Heart left ventricle (tissue), 16 donors: Measurements from ENCODE around the gene GABPB1. TPM values are rescaled to one million over a fixed set of nuclear protein-coding genes. Genes with fewer than 3 reads are reported as not detected.
A peak's percentile ranks its signal among the peaks of the same experiment; 100 is the strongest.

Experiments used
- ATAC-seq, 4 donors: fragments of 200-7000 bp; cut with Tn5 transposase; one replicate each; pipeline ENCODE4 v1.9.1; 2020 to 2022; ENCODE audit warnings: moderate library complexity in 4 of 4, mild to moderate bottlenecking in 3 of 4, moderate number of reproducible peaks in 1 of 4
- DNase-seq, 5 donors: peaks; one replicate each; pipeline ENCODE4 v3.0.0-alpha.2; 2020
- H3K27ac ChIP-seq, 12 donors: fragments of 200-600 bp; sonication (generic) in 4 of 12; one replicate each; pipeline versions ENCODE4 v1.5.0 to v1.8.0; 2016 to 2022; ENCODE audit warnings: mild to moderate bottlenecking in 2 of 12
- H3K27me3 ChIP-seq, 9 donors: fragments of 200-600 bp; sonication (generic) in 2 of 9; one replicate each; pipeline versions ENCODE4 v1.5.1 to v1.8.0; 2016 to 2022; ENCODE audit warnings: mild to moderate bottlenecking in 3 of 9
- H3K36me3 ChIP-seq, 9 donors: fragments of 200-600 bp; sonication (generic) in 2 of 9; one replicate each; pipeline versions ENCODE4 v1.5.0 to v1.8.0; 2018 to 2022; ENCODE audit warnings: mild to moderate bottlenecking in 2 of 9
- H3K4me1 ChIP-seq, 12 donors: fragments of 200-600 bp; sonication (generic) in 4 of 12; one replicate each; pipeline versions ENCODE4 v1.5.0 to v1.8.0; 2016 to 2022; ENCODE audit warnings: mild to moderate bottlenecking in 3 of 12
- H3K4me3 ChIP-seq, 12 donors: fragments of 200-600 bp; sonication (generic) in 4 of 12; one replicate each; pipeline versions ENCODE4 v1.5.0 to v1.8.0; 2017 to 2022; ENCODE audit warnings: mild to moderate bottlenecking in 9 of 12, moderate library complexity in 4 of 12
- H3K9me3 ChIP-seq, 12 donors: fragments of 200-600 bp; sonication (generic) in 4 of 12; one replicate each; pipeline versions ENCODE4 v1.5.0 to v1.8.0; 2016 to 2022; ENCODE audit warnings: mild to moderate bottlenecking in 1 of 12
- CTCF ChIP-seq, 12 donors: fragments of 200-600 bp; sonication (generic) in 4 of 12; IDR thresholded peaks; one replicate each; pipeline versions ENCODE4 v1.5.0 to v1.8.0; 2018 to 2022; ENCODE audit warnings: antibody characterized with exemption in 12 of 12, mild to moderate bottlenecking in 5 of 12
- POLR2A ChIP-seq, 2 donors: fragments of 450-650 bp; IDR thresholded peaks; one replicate each; pipeline ENCODE4 v1.6.1; 2017; ENCODE audit warnings: antibody characterized with exemption in 2 of 2, mild to moderate bottlenecking in 2 of 2, moderate library complexity in 2 of 2
- WGBS, 4 donors: extraction: QIAGEN DNeasy Blood & Tissue Kit in 2 of 4; methylation state at CpG; one replicate each; pipeline versions ENCODE4 v1.1.5 to v1.1.7; 2013 to 2018; 5-methylcytosine and 5-hydroxymethylcytosine counted together
- intact Hi-C, 10 donors: fragments of 100-400 bp; cut with DNase I; formaldehyde crosslinking; loops; one replicate each; pipeline versions ENCODE4 v1.11.1 to v1.14.2; 2022
- polyA plus RNA-seq, 2 donors: library from polyadenylated mRNA; stranded (reverse); fragments of 200-250 nt; gene quantifications; one replicate each; pipeline ENCODE4 v1.2.3, GENCODE V29; 2013
- total RNA-seq, 9 donors: library from RNA; depleted of rRNA in 2 of 9; stranded (reverse); fragments of >200 nt in 2 of 9; fragmentation: NEBNext Ultra II Directional in 3 of 9; extraction: Animal tissue kit (Norgen Biotek cat#: 25700) in 3 of 9; gene quantifications; one replicate each; pipeline versions ENCODE4 v1.1.0 to v1.2.4, GENCODE V29; 2016 to 2023
- donor health status: ischemic (EF 13 %, LVEDD 7.1; RV severe dilation, severe dysfunction).
- donor health status: healthy with polysubstance abuse.
- donor health status: DM: no; HTN: yes; CAD: no.
- donor health status: DM: no; HTN: no; CAD: no.
- donor health status: ischemic (EF 25% LVEDD 6.9; RV normal size, moderate dysfunction).
- donor health status: ischemic (EF 25% LVEDD 5.7; RV mildly dilated, moderate dysfunction).
- donor health status: healthy.
- donor health status: DM: yes; HTN: yes; CAD: no.
- donor health status: ischemic (EF 35%, LVEDD 5.7; RV mildly dilated, moderate dysfunction).
- donor health status: nonischemic (EF 11% LVEDD 7.7; RV severe dilation, severe dysfunction).
- donor health status: DM: yes; HTN: yes; CAD: no.
- donor health status: PGD.
- donor health status: ischemic (EF 29% LVEDD 5.4; RV normal size, mild dysfunction).
- donor health status: nonischemic (EF 23%, LVEDD 6.1; RV moderate dilation, normal function).

The GABPB1 gene
- total and polyA plus RNA-seq, 11 donors, result 3.6 to 14.2 (median 9.6) TPM

GRCh38 chr15:50248994-50249582 lies 105.9 kb downstream of the GABPB1 start:
- intact Hi-C loops, result no loop called here
- TF ChIP-seq CTCF (IDR thresholded peaks at IDR 0.05), result no peak
- TF ChIP-seq POLR2A (IDR thresholded peaks at IDR 0.05), result no peak
- DNase-seq (no peak), ATAC-seq (no peak)
- Histone ChIP-seq H3K36me3 (no peaks in the 10 kb centered on the region), H3K4me3 (no peak overlapping the region), H3K27me3 (peaks cover 0 to 3% (median 0%) of the 10 kb centered on the region in 9 donors), H3K4me1 (peaks cover 0 to 22% (median 0%) of the 10 kb centered on the region in 12 donors), H3K27ac (no peak overlapping the region), H3K9me3 (no peaks in the 10 kb centered on the region)
- 54 to 63% (median 55%) methylated on average over 4 of the region's 4 CpGs for WGBS, 4 donors

GRCh38 chr15:50247819-50248655 lies 107.0 kb downstream of the GABPB1 start:
- TF ChIP-seq CTCF (IDR thresholded peaks at IDR 0.05) (no peak), POLR2A (IDR thresholded peaks at IDR 0.05) (no peak)
- 87 to 90% (median 88%) methylated on average over 14 of the region's 14 CpGs for WGBS, 4 donors
- peak overlapping the region in 1 of 12 donors; percentile 63 for H3K27ac ChIP-seq
- H3K4me3 ChIP-seq, result no peak overlapping the region
- H3K9me3 ChIP-seq, result no peaks in the 10 kb centered on the region
- intact Hi-C loops, result no loop called here
- peaks cover 0 to 3% (median 0%) of the 10 kb centered on the region in 9 donors for H3K27me3 ChIP-seq
- no peaks in the 10 kb centered on the region for H3K36me3 ChIP-seq
- H3K4me1 ChIP-seq, result peaks cover 0 to 22% (median 0%) of the 10 kb centered on the region in 12 donors
- peak in 1 of 5 donors; percentile 46 for DNase-seq
- ATAC-seq, result peak in 3 of 4 donors; percentile 33 to 75 (median 72)

- Histone ChIP-seq H3K9me3 (no peaks in the 10 kb centered on the region), H3K27ac (no peak overlapping the region), H3K36me3 (no peaks in the 10 kb centered on the region), H3K4me3 (no peak overlapping the region), H3K4me1 (peaks cover 0 to 22% (median 0%) of the 10 kb centered on the region in 12 donors), H3K27me3 (peaks cover 0 to 3% (median 0%) of the 10 kb centered on the region in 9 donors)
- DNase-seq (no peak), ATAC-seq (no peak)
- intact Hi-C loops, result no loop called here
- WGBS, 4 donors, result 86 to 91% (median 89%) methylated on average over 2 of the region's 2 CpGs
- TF ChIP-seq POLR2A (IDR thresholded peaks at IDR 0.05), result no peak
- TF ChIP-seq CTCF (IDR thresholded peaks at IDR 0.05), result no peak
These were observed 108.4 kb downstream of the GABPB1 start for GRCh38 chr15:50246631-50247030.

GRCh38 chr15:50244959-50245624 lies 109.9 kb downstream of the GABPB1 start:
- 87 to 96% (median 96%) methylated on average over 2 of the region's 2 CpGs for WGBS, 4 donors
- TF ChIP-seq POLR2A (IDR thresholded peaks at IDR 0.05) (no peak), CTCF (IDR thresholded peaks at IDR 0.05) (no peak)
- ATAC-seq, result no peak

More at GRCh38 chr15:50244959-50245624, 109.9 kb downstream of the GABPB1 start:
- H3K9me3 ChIP-seq, result no peaks in the 10 kb centered on the region
- no peak overlapping the region for H3K27ac ChIP-seq
- H3K36me3 ChIP-seq, result no peaks in the 10 kb centered on the region
- no peak overlapping the region for H3K4me3 ChIP-seq
- H3K4me1 ChIP-seq, result peaks cover 0 to 22% (median 0%) of the 10 kb centered on the region in 12 donors
- DNase-seq, result no peak
- no peaks in the 10 kb centered on the region for H3K27me3 ChIP-seq
- intact Hi-C loops, result no loop called here
